SK-N-SH (cell line): ENCODE data around the gene RBMS3. TPM values are rescaled to one million over a fixed set of nuclear protein-coding genes. Genes with fewer than 3 reads are reported as not detected.

Experiments used
- CTCF ChIA-PET: fragments of 300-600, 350-600 bp; formaldehyde crosslinking; extraction: SDS; loops from one replicate; lab custom pipeline; 2021; lab: Yijun Ruan, JAX
- POLR2A ChIA-PET: fragments of 350-600 bp; sonication (Branson Sonifier 250); formaldehyde crosslinking; extraction: SDS; loops from one replicate; lab custom pipeline; 2020; ENCODE audit warnings: antibody characterized with exemption, inconsistent platforms; lab: Yijun Ruan, JAX
- DNase-seq: peaks from one replicate; pipeline ENCODE4 v3.0.0; 2012
- H2AFZ ChIP-seq: fragments of 200-600 bp; sonication (generic); 2 replicates; pipeline ENCODE4 v1.8.1; 2016; ENCODE audit warnings: antibody characterized with exemption, mild to moderate bottlenecking, low read depth
- H3F3A ChIP-seq: fragments of 200-600 bp; sonication (generic); replicated peaks from 2 replicates; pipeline ENCODE3; 2016; ENCODE audit warnings: antibody characterized with exemption, mild to moderate bottlenecking; ENCODE audit not compliant: insufficient read depth
- H3K27ac ChIP-seq, 2 experiments: fragments of 200-500 bp in 1 of 2; fragments of 200-600 bp in 1 of 2; sonication (Bioruptor generic) in 1 of 2; sonication (generic), shearing (Covaris generic) in 1 of 2; 2 replicates each; pipeline versions ENCODE4 v1.5.1 to v1.6.1; 2014 to 2016; ENCODE audit warnings: low read depth in 2 of 2, inconsistent platforms in 1 of 2, low read length in 1 of 2, mild to moderate bottlenecking in 1 of 2, mixed read lengths in 1 of 2
- H3K27me3 ChIP-seq: fragments of 200-600 bp; sonication (generic), shearing (Covaris generic); 2 replicates; pipeline ENCODE4 v1.6.1; 2016; ENCODE audit warnings: mixed run types; ENCODE audit not compliant: insufficient read depth
- H3K36me3 ChIP-seq, 2 experiments: fragments of 200-500 bp in 1 of 2; fragments of 200-600 bp in 1 of 2; sonication (Bioruptor generic) in 1 of 2; sonication (generic) in 1 of 2; replicated peaks in 1 of 2; 2 replicates each; pipeline versions ENCODE3 to v1.5.1; 2014 to 2016; ENCODE audit warnings: low read length in 1 of 2, mild to moderate bottlenecking in 1 of 2; ENCODE audit not compliant: insufficient read depth in 2 of 2, control insufficient read depth in 1 of 2
- H3K4me1 ChIP-seq, 2 experiments: fragments of 200-500 bp in 1 of 2; fragments of 200-600 bp in 1 of 2; sonication (Bioruptor generic) in 1 of 2; sonication (generic), shearing (Covaris generic) in 1 of 2; 2 replicates each; pipeline versions ENCODE4 v1.5.1 to v1.6.1; 2014 to 2016; ENCODE audit warnings: low read depth in 1 of 2, low read length in 1 of 2, mixed run types in 1 of 2; ENCODE audit not compliant: insufficient read depth in 2 of 2, control insufficient read depth in 1 of 2
- H3K4me2 ChIP-seq: fragments of 200-600 bp; sonication (generic), shearing (Covaris generic); 2 replicates; pipeline ENCODE4 v1.6.1; 2017; ENCODE audit warnings: mixed run types
- H3K4me3 ChIP-seq, 2 experiments: fragments of 200-500 bp in 1 of 2; fragments of 200-600 bp in 1 of 2; sonication (Bioruptor generic) in 1 of 2; sonication (generic), shearing (Covaris generic) in 1 of 2; 2 replicates each; pipeline versions ENCODE4 v1.5.1 to v1.8.1; 2014 to 2016; ENCODE audit warnings: low read depth in 2 of 2, inconsistent platforms in 1 of 2, low read length in 1 of 2, mild to moderate bottlenecking in 1 of 2, mixed read lengths in 1 of 2, moderate library complexity in 1 of 2
- H3K79me2 ChIP-seq: fragments of 200-600 bp; sonication (generic); 2 replicates; pipeline ENCODE4 v1.8.1; 2017; ENCODE audit warnings: mild to moderate bottlenecking; ENCODE audit not compliant: insufficient read depth
- H3K9ac ChIP-seq: fragments of 200-600 bp; sonication (generic); 2 replicates; pipeline ENCODE4 v1.6.1; 2017; ENCODE audit warnings: mixed run types
- H3K9me2 ChIP-seq: fragments of 200-600 bp; sonication (generic); 2 replicates; pipeline ENCODE4 v1.6.1; 2017; ENCODE audit warnings: mixed run types
- H3K9me3 ChIP-seq: fragments of 200-600 bp; sonication (generic); 2 replicates; pipeline ENCODE4 v1.6.1; 2017; ENCODE audit warnings: mixed run types, mild to moderate bottlenecking, moderate library complexity
- H4K20me1 ChIP-seq: fragments of 200-600 bp; sonication (generic); 2 replicates; pipeline ENCODE4 v1.6.1; 2017; ENCODE audit warnings: mild to moderate bottlenecking, mixed run types; ENCODE audit not compliant: insufficient read depth
- ELF1 ChIP-seq: IDR thresholded peaks from 2 replicates; pipeline ENCODE4 v1.4.0; 2012
- EZH2phosphoT487 ChIP-seq: fragments of 200-600 bp; sonication (generic); IDR thresholded peaks from 2 replicates; pipeline ENCODE4 v1.6.1; 2017; ENCODE audit warnings: low read depth, mixed run types, mild to moderate bottlenecking, antibody characterized with exemption, moderate library complexity, borderline replicate concordance
- FOSL2 ChIP-seq: IDR thresholded peaks from 2 replicates; pipeline ENCODE4 v1.4.0; 2012; ENCODE audit warnings: low read depth, mild to moderate bottlenecking, moderate library complexity, borderline replicate concordance
- GABPA ChIP-seq: IDR thresholded peaks from 2 replicates; pipeline ENCODE4 v1.4.0; 2012; ENCODE audit warnings: low read depth, mild to moderate bottlenecking
- MEF2A ChIP-seq: IDR thresholded peaks from 2 replicates; pipeline ENCODE4 v1.4.0; 2012; ENCODE audit warnings: low read depth, borderline replicate concordance
- NFIC ChIP-seq: IDR thresholded peaks from 2 replicates; pipeline ENCODE4 v1.4.0; 2012; ENCODE audit warnings: borderline replicate concordance
- NRF1 ChIP-seq: IDR thresholded peaks from 2 replicates; pipeline ENCODE4 v1.6.1; 2012; ENCODE audit warnings: low read depth, mild to moderate bottlenecking, low read length
- RAD21 ChIP-seq: IDR thresholded peaks from 2 replicates; pipeline ENCODE4 v1.6.1; 2012; ENCODE audit warnings: mild to moderate bottlenecking, low read length
- RCOR1 ChIP-seq: fragments of 150-350 bp; IDR thresholded peaks from 2 replicates; pipeline ENCODE4 v1.6.1; 2017; ENCODE audit warnings: antibody characterized with exemption, low read length
- RXRA ChIP-seq: IDR thresholded peaks from 2 replicates; pipeline ENCODE4 v1.4.0; 2012; ENCODE audit warnings: low read depth, mild to moderate bottlenecking, borderline replicate concordance
- SIN3A ChIP-seq: IDR thresholded peaks from 2 replicates; pipeline ENCODE4 v1.6.1; 2012; ENCODE audit warnings: low read depth, mild to moderate bottlenecking, low read length, moderate library complexity, borderline replicate concordance
- SMC3 ChIP-seq: IDR thresholded peaks from 2 replicates; pipeline ENCODE4 v1.6.1; 2012; ENCODE audit warnings: low read depth, low read length, improper control_type of control experiment
- TAF1 ChIP-seq: IDR thresholded peaks from 2 replicates; pipeline ENCODE4 v1.6.1; 2012; ENCODE audit warnings: low read depth, mild to moderate bottlenecking, low read length, moderate library complexity, borderline replicate concordance
- TCF12 ChIP-seq: IDR thresholded peaks from 2 replicates; pipeline ENCODE4 v1.4.0; 2012
- USF2 ChIP-seq: fragments of 150-350 bp; IDR thresholded peaks from 2 replicates; pipeline ENCODE4 v1.6.1; 2017; ENCODE audit warnings: antibody characterized with exemption, low read length, low read depth, borderline replicate concordance
- YY1 ChIP-seq: IDR thresholded peaks from 2 replicates; pipeline ENCODE4 v1.4.0; 2012; ENCODE audit warnings: low read depth, mild to moderate bottlenecking
- WGBS: methylation state at CpG from one replicate; pipeline ENCODE4 v1.1.6; 2017; ENCODE audit warnings: low lambda C conversion rate; 5-methylcytosine and 5-hydroxymethylcytosine counted together
- polyA plus RNA-seq, 3 experiments: library from polyadenylated mRNA; depleted of rRNA; stranded (reverse); fragments of >200 nt; gene quantifications; 2 replicates each; pipeline ENCODE4 v1.2.3, GENCODE V29; 2012

RBMS3 gene
- polyA plus RNA-seq, 1 of the 3 experiments (the other 2 are of a cell fraction), result 8.2 TPM

- Histone ChIP-seq H3K9me3 (no peaks in the 10 kb centered on the region), H3K27ac (peak overlapping the region in 1 of 2 experiments; percentile 11; a peak in 1 of 4 replicates), H3K4me2 (no peak overlapping the region), H3F3A (no peaks in the 10 kb centered on the region), H2AFZ (peak overlapping the region; percentile 32), H3K4me3 (no peak overlapping the region), H3K79me2 (no peaks in the 10 kb centered on the region), H3K9me2 (no peaks in the 10 kb centered on the region), H3K9ac (no peak overlapping the region), H3K36me3 (no peaks in the 10 kb centered on the region), H3K27me3 (no peaks in the 10 kb centered on the region), H3K4me1 (peaks cover 8 to 20% of the 10 kb centered on the region in 2 experiments), H4K20me1 (no peaks in the 10 kb centered on the region)
- TF ChIP-seq RXRA (no peak), SMC3 (0 out of 2 replicates have a peak, but pooled peaks have one; percentile 4)
- ChIA-PET POLR2A (interaction anchor here (0.7 kb wide), 1 partner anchor 712 kb away, joined by 3 read pairs; no protein-coding TSS in a partner anchor), CTCF (interaction anchor here (0.6 to 6.5 kb wide), 65 partner anchors 8 to 1131 kb away, joined by 3 to 193 read pairs (median 4); no protein-coding TSS in a partner anchor)
- 97% methylated on average over 3 of the region's 3 CpGs for WGBS
- DNase-seq, result no peak
These were observed 762.2 kb downstream of the RBMS3 start for GRCh38 chr3:30042916-30043555.

- peaks cover 8 to 20% of the 10 kb centered on the region in 2 experiments for H3K4me1 ChIP-seq
- no peaks in the 10 kb centered on the region for H3K9me3 ChIP-seq
- H4K20me1 ChIP-seq, result no peaks in the 10 kb centered on the region
- H3K79me2 ChIP-seq, result no peaks in the 10 kb centered on the region
- no peaks in the 10 kb centered on the region for H3K27me3 ChIP-seq
- no peaks in the 10 kb centered on the region for H3K36me3 ChIP-seq
- H3K9ac ChIP-seq, result no peak overlapping the region
- H3K27ac ChIP-seq, result no peak overlapping the region
- CTCF ChIA-PET, result interaction anchor here (0.8 to 6.5 kb wide), 2 partner anchors 153 to 683 kb away, joined by 3 to 193 read pairs; no protein-coding TSS in a partner anchor
- no peak for DNase-seq
- TF ChIP-seq SIN3A (no peak), USF2 (no peak), RCOR1 (no peak), EZH2phosphoT487 (no peak), GABPA (no peak), TCF12 (no peak), MEF2A (no peak), RAD21 (no peak), NFIC (no peak), YY1 (no peak), NRF1 (no peak), FOSL2 (no peak), ELF1 (no peak), TAF1 (no peak)
- TF ChIP-seq, all 33 proteins: peak for 0
- Histone ChIP-seq H2AFZ (0 out of 2 replicates have a peak overlapping the region, but pooled peaks have one; percentile 9), H3F3A (no peaks in the 10 kb centered on the region), H3K9me2 (no peaks in the 10 kb centered on the region), H3K4me3 (no peak overlapping the region), H3K4me2 (no peak overlapping the region)
- POLR2A ChIA-PET, result no interaction called here
- WGBS, result 84% methylated on average over 4 of the region's 4 CpGs
These were observed 763.6 kb downstream of the RBMS3 start for GRCh38 chr3:30044515-30044914.
